Measurements from ENCODE around the gene SLC35C1. TPM values are rescaled to one million over a fixed set of nuclear protein-coding genes. Genes with fewer than 3 reads are reported as not detected.

SLC35C1 gene
- total RNA-seq, 1 experiment from 2014 or later, result 10.4 TPM

DNA sequence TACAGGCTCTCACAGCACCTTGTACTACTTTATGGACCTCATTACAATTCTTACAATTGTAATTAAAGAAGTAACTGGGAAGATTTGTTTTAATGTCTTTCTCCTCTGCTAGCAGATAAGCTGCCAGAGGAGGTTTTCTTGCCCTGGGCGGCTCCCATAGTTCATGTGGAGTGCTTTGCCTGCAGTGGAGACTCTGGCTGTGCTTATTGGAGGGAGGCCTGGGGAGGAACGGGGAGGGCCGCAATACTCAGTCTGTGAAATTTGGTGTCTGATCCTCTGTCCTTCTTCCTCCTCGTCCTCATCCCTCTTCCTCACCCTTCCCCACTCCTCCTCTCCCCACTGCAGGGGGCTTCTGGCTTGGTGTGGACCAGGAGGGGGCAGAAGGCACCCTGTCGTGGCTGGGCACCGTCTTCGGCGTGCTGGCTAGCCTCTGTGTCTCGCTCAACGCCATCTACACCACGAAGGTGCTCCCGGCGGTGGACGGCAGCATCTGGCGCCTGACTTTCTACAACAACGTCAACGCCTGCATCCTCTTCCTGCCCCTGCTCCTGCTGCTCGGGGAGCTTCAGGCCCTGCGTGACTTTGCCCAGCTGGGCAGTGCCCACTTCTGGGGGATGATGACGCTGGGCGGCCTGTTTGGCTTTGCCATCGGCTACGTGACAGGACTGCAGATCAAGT, 5.6 kb downstream of the SLC35C1 start:
- Mint-ChIP-seq H3K36me3 (peaks cover 3% of the 10 kb centered on the region; the same call in 1 of the 2 replicates), H3K27ac (no peak overlapping the region), H3K4me1 (peaks cover 18% of the 10 kb centered on the region), H3K27me3 (ENCODE audit: low read depth) (no peaks in the 10 kb centered on the region), H3K9me3 (no peaks in the 10 kb centered on the region), H3K4me3 (no peak overlapping the region)
- ATAC-seq (no peak), DNase-seq (ENCODE audit: low spot score) (no peak)
- no peak for TF ChIP-seq PRRX2 (CRISPR knock-in tag; IDR thresholded peaks at IDR 0.05)
- no peak for TF ChIP-seq RELA (CRISPR knock-in tag; IDR thresholded peaks at IDR 0.05; ENCODE audit: borderline replicate concordance)
- TF ChIP-seq ZNF121 (CRISPR knock-in tag; IDR thresholded peaks at IDR 0.05), result no peak
- TF ChIP-seq, protein P1, sequence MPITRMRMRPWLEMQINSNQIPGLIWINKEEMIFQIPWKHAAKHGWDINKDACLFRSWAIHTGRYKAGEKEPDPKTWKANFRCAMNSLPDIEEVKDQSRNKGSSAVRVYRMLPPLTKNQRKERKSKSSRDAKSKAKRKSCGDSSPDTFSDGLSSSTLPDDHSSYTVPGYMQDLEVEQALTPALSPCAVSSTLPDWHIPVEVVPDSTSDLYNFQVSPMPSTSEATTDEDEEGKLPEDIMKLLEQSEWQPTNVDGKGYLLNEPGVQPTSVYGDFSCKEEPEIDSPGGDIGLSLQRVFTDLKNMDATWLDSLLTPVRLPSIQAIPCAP (CRISPR knock-in tag; IDR thresholded peaks at IDR 0.05), result no peak
- TF ChIP-seq HMGA2 (CRISPR knock-in tag; IDR thresholded peaks at IDR 0.05), result no peak
- no peak for TF ChIP-seq SMAD4 (CRISPR knock-in tag; IDR thresholded peaks at IDR 0.05)
- no peak for TF ChIP-seq SOX15 (CRISPR knock-in tag; IDR thresholded peaks at IDR 0.05)
- no peak for TF ChIP-seq ZBTB21 (CRISPR knock-in tag; IDR thresholded peaks at IDR 0.05; ENCODE audit: borderline replicate concordance)
- no peak for TF ChIP-seq RORB (CRISPR knock-in tag; IDR thresholded peaks at IDR 0.05)
- TF ChIP-seq ATF3 (CRISPR knock-in tag; conservative IDR thresholded peaks at IDR 0.05), result no peak
- no peak for TF ChIP-seq ZNF396 (CRISPR knock-in tag; IDR thresholded peaks at IDR 0.05; ENCODE audit: borderline replicate concordance)
- TF ChIP-seq ZNF138 (CRISPR knock-in tag; conservative IDR thresholded peaks at IDR 0.05), result no peak
- no peak for TF ChIP-seq SP1 (CRISPR knock-in tag; conservative IDR thresholded peaks at IDR 0.05)
- TF ChIP-seq PREB (CRISPR knock-in tag; IDR thresholded peaks at IDR 0.05; ENCODE audit: borderline replicate concordance), result no peak
- TF ChIP-seq GABPB1 (CRISPR knock-in tag; IDR thresholded peaks at IDR 0.05), result no peak
- no peak for TF ChIP-seq ZNF263 (CRISPR knock-in tag; IDR thresholded peaks at IDR 0.05; ENCODE audit: low read depth)
- TF ChIP-seq ARID4B (CRISPR knock-in tag; IDR thresholded peaks at IDR 0.05; ENCODE audit: borderline replicate concordance), result no peak
- TF ChIP-seq FOXJ3 (CRISPR knock-in tag; IDR thresholded peaks at IDR 0.05; ENCODE audit: borderline replicate concordance), result no peak
- no peak for TF ChIP-seq TEAD1 (CRISPR knock-in tag; IDR thresholded peaks at IDR 0.05)
- ChIA-PET POLR2A (no interaction called here), CTCF (interaction anchor here (1.9 kb wide), 1 partner anchor 39 kb away, joined by 5 read pairs; no protein-coding TSS in a partner anchor)

DNA sequence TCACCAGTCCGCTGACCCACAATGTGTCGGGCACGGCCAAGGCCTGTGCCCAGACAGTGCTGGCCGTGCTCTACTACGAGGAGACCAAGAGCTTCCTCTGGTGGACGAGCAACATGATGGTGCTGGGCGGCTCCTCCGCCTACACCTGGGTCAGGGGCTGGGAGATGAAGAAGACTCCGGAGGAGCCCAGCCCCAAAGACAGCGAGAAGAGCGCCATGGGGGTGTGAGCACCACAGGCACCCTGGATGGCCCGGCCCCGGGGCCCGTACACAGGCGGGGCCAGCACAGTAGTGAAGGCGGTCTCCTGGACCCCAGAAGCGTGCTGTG, 6.1 kb downstream of the SLC35C1 start:
- Mint-ChIP-seq H3K27me3 (ENCODE audit: low read depth) (peaks cover 3% of the 10 kb centered on the region; the same call in 1 of the 2 replicates), H3K27ac (no peak overlapping the region), H3K4me1 (peaks cover 20% of the 10 kb centered on the region), H3K4me3 (no peak overlapping the region), H3K36me3 (peaks cover 3% of the 10 kb centered on the region; the same call in 1 of the 2 replicates), H3K9me3 (no peaks in the 10 kb centered on the region)
- ChIA-PET POLR2A (no interaction called here), CTCF (interaction anchor here (1.9 kb wide), 1 partner anchor 40 kb away, joined by 5 read pairs; no protein-coding TSS in a partner anchor)
- DNase-seq (ENCODE audit: low spot score) (no peak), ATAC-seq (no peak)
- no peak for TF ChIP-seq FOXP1 (CRISPR knock-in tag; IDR thresholded peaks at IDR 0.05; ENCODE audit: borderline replicate concordance)
- no peak for TF ChIP-seq FOXK1 (CRISPR knock-in tag; IDR thresholded peaks at IDR 0.05)
- no peak for TF ChIP-seq MXD4 (CRISPR knock-in tag; IDR thresholded peaks at IDR 0.05; ENCODE audit: borderline replicate concordance)
- no peak for TF ChIP-seq JUN (CRISPR knock-in tag; IDR thresholded peaks at IDR 0.05)
- no peak for TF ChIP-seq ATF1 (CRISPR knock-in tag; IDR thresholded peaks at IDR 0.05)
- no peak for TF ChIP-seq TP53 (CRISPR knock-in tag; IDR thresholded peaks at IDR 0.05)
- TF ChIP-seq ZNF121 (CRISPR knock-in tag; IDR thresholded peaks at IDR 0.05), result no peak
- TF ChIP-seq ZNF263 (CRISPR knock-in tag; IDR thresholded peaks at IDR 0.05; ENCODE audit: low read depth), result no peak
- TF ChIP-seq, protein P2, sequence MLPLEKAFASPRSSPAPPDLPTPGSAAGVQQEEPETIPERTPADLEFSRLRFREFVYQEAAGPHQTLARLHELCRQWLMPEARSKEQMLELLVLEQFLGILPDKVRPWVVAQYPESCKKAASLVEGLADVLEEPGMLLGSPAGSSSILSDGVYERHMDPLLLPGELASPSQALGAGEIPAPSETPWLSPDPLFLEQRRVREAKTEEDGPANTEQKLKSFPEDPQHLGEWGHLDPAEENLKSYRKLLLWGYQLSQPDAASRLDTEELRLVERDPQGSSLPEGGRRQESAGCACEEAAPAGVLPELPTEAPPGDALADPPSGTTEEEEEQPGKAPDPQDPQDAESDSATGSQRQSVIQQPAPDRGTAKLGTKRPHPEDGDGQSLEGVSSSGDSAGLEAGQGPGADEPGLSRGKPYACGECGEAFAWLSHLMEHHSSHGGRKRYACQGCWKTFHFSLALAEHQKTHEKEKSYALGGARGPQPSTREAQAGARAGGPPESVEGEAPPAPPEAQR (CRISPR knock-in tag; IDR thresholded peaks at IDR 0.05), result no peak
- no peak for TF ChIP-seq NR3C1 (CRISPR knock-in tag; conservative IDR thresholded peaks at IDR 0.05; ENCODE audit: low read depth)
- no peak for TF ChIP-seq JAZF1 (CRISPR knock-in tag; IDR thresholded peaks at IDR 0.05)
- TF ChIP-seq ZNF423 (CRISPR knock-in tag; IDR thresholded peaks at IDR 0.05), result no peak

Measured in WTC11 (cell line).